GM19239 (cell line): ENCODE results near the gene ANOS1.
A peak's percentile ranks its signal among the peaks of the same experiment; 100 is the strongest.
"Not testable (repeated sequence)": the region's sequence is repeated elsewhere in the genome, so short reads cannot be mapped to it uniquely, and the experiment has no call there.

Experiments
- DNase-seq: peaks from one replicate; pipeline ENCODE4 v3.0.0; 2011; ENCODE audit warnings: low spot score; ENCODE audit not compliant: insufficient read length
- FAIRE-seq: peaks from 2 replicates; lab custom pipeline; 2011; peaks lifted over from hg19 to GRCh38; lab: Jason Lieb, UNC

The ANOS1 gene

GRCh38 chrX:8731559-8732395, at the start of gene ANOS1:
Gene ANOS1 (minus strand): TSS chrX:8732137. CDS start chrX:8732036, 101 bp downstream.
- FAIRE-seq (no peak), DNase-seq (no peak)

- no peak for FAIRE-seq
- no peak for DNase-seq
Measured at GRCh38 chrX:8773117-8773516, 41.2 kb upstream of the ANOS1 start.

- DNase-seq (no peak), FAIRE-seq (no peak)
Measured at GRCh38 chrX:8760021-8760420, 28.1 kb upstream of the ANOS1 start.

GRCh38 chrX:8758706-8759105, 26.8 kb upstream of the ANOS1 start:
- DNase-seq, FAIRE-seq: not testable (repeated sequence)

- not testable (repeated sequence) for FAIRE-seq
Measured at GRCh38 chrX:8757609-8758389, 25.9 kb upstream of the ANOS1 start.

GRCh38 chrX:8755813-8756212, 23.9 kb upstream of the ANOS1 start:
- no peak for DNase-seq
- no peak for FAIRE-seq

More at GRCh38 chrX:8757609-8758389, 25.9 kb upstream of the ANOS1 start:
- not testable (repeated sequence) for DNase-seq

- no peak for DNase-seq
Measured at GRCh38 chrX:8755116-8755515, 23.2 kb upstream of the ANOS1 start.

GRCh38 chrX:8749697-8750096, 17.8 kb upstream of the ANOS1 start:
- FAIRE-seq (no peak), DNase-seq (no peak)

More at GRCh38 chrX:8755116-8755515, 23.2 kb upstream of the ANOS1 start:
- no peak for FAIRE-seq

GRCh38 chrX:8748855-8749254, 16.9 kb upstream of the ANOS1 start:
- FAIRE-seq (peak; percentile 37), DNase-seq (no peak)

- FAIRE-seq, result peak; percentile 89
- DNase-seq, result no peak
Measured at GRCh38 chrX:8743126-8743732, 11.3 kb upstream of the ANOS1 start.

- DNase-seq (no peak), FAIRE-seq (no peak)
Measured at GRCh38 chrX:8741981-8742380, 10.0 kb upstream of the ANOS1 start.

GRCh38 chrX:8738588-8739189, 6.8 kb upstream of the ANOS1 start:
- DNase-seq (no peak), FAIRE-seq (peak; percentile 35)

- FAIRE-seq (no peak), DNase-seq (no peak)
Measured at GRCh38 chrX:8737883-8738282, 5.9 kb upstream of the ANOS1 start.

- DNase-seq (no peak), FAIRE-seq (no peak)
Measured at GRCh38 chrX:8730812-8731558, 952 bp downstream of the ANOS1 start.

GRCh38 chrX:8729811-8730210, 2.1 kb downstream of the ANOS1 start:
- FAIRE-seq (no peak), DNase-seq (no peak)

- no peak for DNase-seq
- FAIRE-seq, result no peak
Measured at GRCh38 chrX:8728932-8729535, 2.9 kb downstream of the ANOS1 start.

GRCh38 chrX:8726031-8726652, 5.8 kb downstream of the ANOS1 start:
- no peak for DNase-seq
- FAIRE-seq, result no peak

- peak; percentile 14 for FAIRE-seq
Measured at GRCh38 chrX:8724300-8724699, 7.6 kb downstream of the ANOS1 start.

GRCh38 chrX:8721536-8721935, 10.4 kb downstream of the ANOS1 start:
- DNase-seq (no peak), FAIRE-seq (no peak)

More at GRCh38 chrX:8724300-8724699, 7.6 kb downstream of the ANOS1 start:
- no peak for DNase-seq
